GM18507 (cell line): ENCODE data around the gene MIDN.
"Not testable (repeated sequence)": the region's sequence is repeated elsewhere in the genome, so short reads cannot be mapped to it uniquely, and the experiment has no call there.

Experiments used
- DNase-seq: peaks from one replicate; pipeline ENCODE4 v3.0.0; 2011; ENCODE audit warnings: low read depth; ENCODE audit not compliant: insufficient read length; ENCODE audit errors: extremely low spot score
- FAIRE-seq: peaks from 2 replicates; lab custom pipeline; 2011; peaks lifted over from hg19 to GRCh38; lab: Jason Lieb, UNC

The MIDN gene

GRCh38 chr19:1304197-1304924 lies 56.0 kb downstream of the MIDN start:
- no peak for DNase-seq
- FAIRE-seq = no peak

GRCh38 chr19:1305354-1305753 lies 57.0 kb downstream of the MIDN start:
- not testable (repeated sequence) for DNase-seq, FAIRE-seq

DNA sequence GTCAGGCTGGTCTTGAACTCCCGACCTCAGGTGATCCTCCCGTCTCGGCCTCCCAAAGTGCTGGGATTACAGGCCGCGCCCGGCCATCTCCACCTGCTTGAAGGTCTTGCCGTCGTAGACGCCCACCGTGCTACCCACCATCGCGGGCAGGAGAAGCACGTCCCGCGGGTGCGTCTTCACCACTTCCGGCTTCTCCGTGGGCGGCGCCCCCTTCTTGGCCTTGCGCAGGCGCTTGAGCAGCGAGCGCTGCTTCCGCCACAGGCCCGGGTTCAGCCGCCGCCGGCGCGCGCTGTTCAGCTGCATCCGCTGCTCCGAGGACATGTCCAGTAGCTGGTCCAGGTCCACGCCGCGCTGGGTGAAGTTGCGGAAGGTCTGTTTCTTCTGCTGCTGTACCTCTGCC lies 58.9 kb downstream of the MIDN start:
- DNase-seq = no peak
- no peak for FAIRE-seq

- no peak for DNase-seq
- no peak for FAIRE-seq
Measured at GRCh38 chr19:1307755-1308303, 59.4 kb downstream of the MIDN start.

- FAIRE-seq = no peak
- no peak for DNase-seq
Measured at GRCh38 chr19:1308718-1309117, 60.3 kb downstream of the MIDN start.
